KMS-11 (cell line): ENCODE data around the gene CXCL5.

Source experiments
- H2AFZ ChIP-seq: fragments of 200-600 bp; sonication (generic); 2 replicates; pipeline ENCODE4 v1.6.1; 2016; ENCODE audit warnings: antibody characterized with exemption, mixed run types, low read depth
- H3K27ac ChIP-seq: fragments of 200-600 bp; sonication (generic); 2 replicates; pipeline ENCODE4 v1.6.1; 2016; ENCODE audit warnings: mild to moderate bottlenecking, mixed run types
- H3K27me3 ChIP-seq: fragments of 200-600 bp; sonication (generic); 2 replicates; pipeline ENCODE4 v1.6.1; 2017; ENCODE audit warnings: mild to moderate bottlenecking, low read depth, mixed run types, moderate library complexity; ENCODE audit not compliant: insufficient read depth
- H3K36me3 ChIP-seq: fragments of 200-600 bp; sonication (generic); 2 replicates; pipeline ENCODE4 v1.6.1; 2017; ENCODE audit warnings: mild to moderate bottlenecking, mixed run types; ENCODE audit not compliant: insufficient read depth
- H3K4me1 ChIP-seq: fragments of 200-600 bp; sonication (generic); 2 replicates; pipeline ENCODE4 v1.6.1; 2016; ENCODE audit warnings: mild to moderate bottlenecking, low read depth, mixed run types; ENCODE audit not compliant: poor library complexity, severe bottlenecking
- H3K4me2 ChIP-seq: fragments of 200-600 bp; sonication (generic); 2 replicates; pipeline ENCODE4 v1.7.0; 2016; ENCODE audit warnings: mild to moderate bottlenecking, mixed run types
- H3K4me3 ChIP-seq: fragments of 200-600 bp; sonication (generic); IDR thresholded peaks from 2 replicates; pipeline ENCODE4 v1.6.1; 2017; ENCODE audit warnings: low read depth, low read length, mixed read lengths; ENCODE audit not compliant: insufficient read depth
- H3K79me2 ChIP-seq: fragments of 200-600 bp; sonication (generic); 2 replicates; pipeline ENCODE4 v1.6.1; 2016; ENCODE audit warnings: low read depth, mixed run types; ENCODE audit not compliant: insufficient read depth
- H3K9ac ChIP-seq: fragments of 200-600 bp; sonication (generic); 2 replicates; pipeline ENCODE4 v1.6.1; 2016; ENCODE audit warnings: mild to moderate bottlenecking, mixed run types
- H4K20me1 ChIP-seq: fragments of 200-600 bp; sonication (generic); 2 replicates; pipeline ENCODE4 v1.6.1; 2016; ENCODE audit warnings: mild to moderate bottlenecking, mixed run types; ENCODE audit not compliant: insufficient read depth
- TF ChIP-seq, protein P1 (sequence below): fragments of 200-600 bp; sonication (generic); conservative IDR thresholded peaks from 2 replicates; pipeline ENCODE4 v1.6.1; 2017; ENCODE audit warnings: low read depth, mild to moderate bottlenecking, antibody characterized with exemption, low read length, moderate library complexity, mixed read lengths

The CXCL5 gene

GRCh38 chr4:74038425-74039314 is 40.2 kb upstream of the CXCL5 start, which contains the start of gene CXCL3:
TSS of gene CXCL3 (minus strand) at chr4:74038689. CDS start at chr4:74038611, 78 bp downstream.
- Histone ChIP-seq H3K9ac (peak within 1 kb of the TSS; percentile 63; the same call in 1 of the 2 replicates), H4K20me1 (no peaks in the 10 kb centered on the region), H3K4me3 (peak within 1 kb of the TSS; percentile 69), H3K27ac (no peak within 1 kb of the TSS), H3K27me3 (no peaks in the 10 kb centered on the region), H3K4me2 (peak within 1 kb of the TSS; percentile 84), H3K79me2 (no peaks in the 10 kb centered on the region), H3K36me3 (no peaks in the 10 kb centered on the region), H2AFZ (peak within 1 kb of the TSS; percentile 100), H3K4me1 (peaks cover 6% of the 10 kb centered on the region)
- TF ChIP-seq, protein P1, sequence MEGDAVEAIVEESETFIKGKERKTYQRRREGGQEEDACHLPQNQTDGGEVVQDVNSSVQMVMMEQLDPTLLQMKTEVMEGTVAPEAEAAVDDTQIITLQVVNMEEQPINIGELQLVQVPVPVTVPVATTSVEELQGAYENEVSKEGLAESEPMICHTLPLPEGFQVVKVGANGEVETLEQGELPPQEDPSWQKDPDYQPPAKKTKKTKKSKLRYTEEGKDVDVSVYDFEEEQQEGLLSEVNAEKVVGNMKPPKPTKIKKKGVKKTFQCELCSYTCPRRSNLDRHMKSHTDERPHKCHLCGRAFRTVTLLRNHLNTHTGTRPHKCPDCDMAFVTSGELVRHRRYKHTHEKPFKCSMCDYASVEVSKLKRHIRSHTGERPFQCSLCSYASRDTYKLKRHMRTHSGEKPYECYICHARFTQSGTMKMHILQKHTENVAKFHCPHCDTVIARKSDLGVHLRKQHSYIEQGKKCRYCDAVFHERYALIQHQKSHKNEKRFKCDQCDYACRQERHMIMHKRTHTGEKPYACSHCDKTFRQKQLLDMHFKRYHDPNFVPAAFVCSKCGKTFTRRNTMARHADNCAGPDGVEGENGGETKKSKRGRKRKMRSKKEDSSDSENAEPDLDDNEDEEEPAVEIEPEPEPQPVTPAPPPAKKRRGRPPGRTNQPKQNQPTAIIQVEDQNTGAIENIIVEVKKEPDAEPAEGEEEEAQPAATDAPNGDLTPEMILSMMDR, result peak; percentile 49

GRCh38 chr4:74038086-74038424 is 39.6 kb upstream of the CXCL5 start:
- Histone ChIP-seq H3K4me1 (peaks cover 6% of the 10 kb centered on the region), H3K4me2 (peak overlapping the region; percentile 84), H3K79me2 (no peaks in the 10 kb centered on the region), H3K9ac (peak overlapping the region; percentile 63; the same call in 1 of the 2 replicates), H3K4me3 (peak overlapping the region; percentile 62), H3K27me3 (no peaks in the 10 kb centered on the region), H3K27ac (no peak overlapping the region), H4K20me1 (no peaks in the 10 kb centered on the region), H2AFZ (peak overlapping the region; percentile 100), H3K36me3 (no peaks in the 10 kb centered on the region)
- TF ChIP-seq, protein P1, result no peak

DNA sequence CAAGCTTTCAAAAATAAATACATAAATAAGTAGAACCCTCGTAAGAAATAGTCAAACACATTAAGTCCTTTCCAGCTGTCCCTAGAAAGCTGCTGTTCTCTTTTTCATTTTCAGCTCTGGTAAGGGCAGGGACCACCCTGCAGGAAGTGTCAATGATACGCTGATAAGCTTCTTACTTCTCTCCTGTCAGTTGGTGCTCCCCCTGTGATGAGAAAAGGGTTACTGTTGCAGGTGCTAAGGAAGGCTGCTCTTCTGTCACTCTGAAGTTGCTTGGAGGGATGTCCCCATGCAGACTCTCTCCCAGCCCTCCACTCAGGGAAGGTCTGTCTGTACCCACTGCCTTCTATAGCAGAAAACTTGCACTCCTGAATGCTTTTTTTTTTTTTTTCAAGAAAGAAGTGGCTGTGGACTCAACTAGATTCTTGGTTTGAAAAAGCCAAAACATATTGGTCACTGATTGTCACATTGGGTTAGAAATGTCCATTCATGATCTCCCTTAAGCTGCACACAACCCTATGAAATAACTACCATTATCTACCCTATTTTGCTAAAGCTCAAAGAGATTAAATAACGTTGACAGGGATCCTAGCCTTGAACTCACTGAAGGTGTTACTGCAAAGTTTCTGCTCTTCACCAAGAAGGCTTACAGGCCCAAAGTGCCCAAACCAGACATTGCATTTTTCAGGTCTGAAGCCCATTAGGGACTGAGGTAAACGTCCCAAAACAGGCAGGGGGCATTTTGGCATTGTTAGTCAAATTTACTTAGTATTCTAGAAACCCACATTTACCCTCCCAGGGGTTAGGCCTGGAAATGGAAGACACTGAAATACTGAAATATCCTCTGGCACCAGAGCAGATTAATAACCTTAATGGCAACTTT is 38.8 kb upstream of the CXCL5 start:
- no peaks in the 10 kb centered on the region for H3K27me3 ChIP-seq
- H3K4me2 ChIP-seq, result peak overlapping the region; percentile 84; the same call in 1 of the 2 replicates
- H4K20me1 ChIP-seq, result no peaks in the 10 kb centered on the region
- TF ChIP-seq, protein P1, result no peak
- H3K79me2 ChIP-seq, result no peaks in the 10 kb centered on the region
- peak overlapping the region; percentile 100; the same call in 1 of the 2 replicates for H2AFZ ChIP-seq
- no peak overlapping the region for H3K4me3 ChIP-seq
- no peak overlapping the region for H3K9ac ChIP-seq
- no peak overlapping the region for H3K27ac ChIP-seq
- H3K36me3 ChIP-seq, result no peaks in the 10 kb centered on the region
- H3K4me1 ChIP-seq, result peaks cover 6% of the 10 kb centered on the region

GRCh38 chr4:74033739-74034138 is 35.3 kb upstream of the CXCL5 start:
- Histone ChIP-seq H3K27me3 (no peaks in the 10 kb centered on the region), H2AFZ (no peak overlapping the region), H3K79me2 (no peaks in the 10 kb centered on the region), H3K36me3 (no peaks in the 10 kb centered on the region), H3K4me3 (no peak overlapping the region), H3K9ac (no peak overlapping the region), H3K27ac (no peak overlapping the region), H3K4me1 (peaks cover 6% of the 10 kb centered on the region), H4K20me1 (no peaks in the 10 kb centered on the region), H3K4me2 (no peak overlapping the region)
- TF ChIP-seq, protein P1, result no peak
